Measurements from ENCODE around the gene LPCAT1.

LPCAT1 gene

GRCh38 chr5:1447671-1448361 is 75.9 kb downstream of the LPCAT1 start:
- TF ChIP-seq CTCF (IDR thresholded peaks at IDR 0.05; ENCODE audit: borderline replicate concordance, control extremely low read depth, extremely low read depth, insufficient read depth, missing control alignments): no peak
- in situ Hi-C loops (cut with MboI; ENCODE audit: low sequenced_read_pairs, unreplicated experiment): no loop called here
- no peak for DNase-seq (ENCODE audit: low spot score)

- TF ChIP-seq CTCF (IDR thresholded peaks at IDR 0.05; ENCODE audit: borderline replicate concordance, control extremely low read depth, extremely low read depth, insufficient read depth, missing control alignments): no peak
- in situ Hi-C loops (cut with MboI; ENCODE audit: low sequenced_read_pairs, unreplicated experiment): no loop called here
- no peak for DNase-seq (ENCODE audit: low spot score)
Measured at GRCh38 chr5:1446602-1447343, 77.0 kb downstream of the LPCAT1 start.

GRCh38 chr5:1445689-1446601 is 77.8 kb downstream of the LPCAT1 start:
- no peak for TF ChIP-seq CTCF (IDR thresholded peaks at IDR 0.05; ENCODE audit: borderline replicate concordance, control extremely low read depth, extremely low read depth, insufficient read depth, missing control alignments)
- in situ Hi-C loops (cut with MboI; ENCODE audit: low sequenced_read_pairs, unreplicated experiment): no loop called here
- DNase-seq (ENCODE audit: low spot score): no peak

- TF ChIP-seq CTCF (IDR thresholded peaks at IDR 0.05; ENCODE audit: borderline replicate concordance, control extremely low read depth, extremely low read depth, insufficient read depth, missing control alignments): no peak
- in situ Hi-C loops (cut with MboI; ENCODE audit: low sequenced_read_pairs, unreplicated experiment): no loop called here
- DNase-seq (ENCODE audit: low spot score): no peak
Measured at GRCh38 chr5:1445313-1445688, 78.5 kb downstream of the LPCAT1 start, which contains the start of gene SLC6A3. SLC6A3 (minus strand) TSS chr5:1445440; CDS start chr5:1443197, 2,243 bp downstream.

- no peak for TF ChIP-seq CTCF (IDR thresholded peaks at IDR 0.05; ENCODE audit: borderline replicate concordance, control extremely low read depth, extremely low read depth, insufficient read depth, missing control alignments)
- no peak for DNase-seq (ENCODE audit: low spot score)
- in situ Hi-C loops (cut with MboI; ENCODE audit: low sequenced_read_pairs, unreplicated experiment): no loop called here
Measured at GRCh38 chr5:1444361-1445189, 79.2 kb downstream of the LPCAT1 start.

Measured in GM13976 (cell line).